HG03520 (cell line): ENCODE results near the gene ASMTL.
"Not testable (repeated sequence)": the region's sequence is repeated elsewhere in the genome, so short reads cannot be mapped to it uniquely, and the experiment has no call there.

Experiments
- ATAC-seq: cut with Tn5 transposase; IDR thresholded peaks from one replicate; pipeline ENCODE4 v1.9.1; 2021; ENCODE audit warnings: mild to moderate bottlenecking, moderate library complexity; ENCODE audit not compliant: unreplicated experiment

Gene ASMTL

GRCh38 chrX:1442016-1442665 is 10.6 kb downstream of the ASMTL start:
- ATAC-seq, result no peak

GRCh38 chrX:1440506-1440905 is 12.2 kb downstream of the ASMTL start:
- no peak for ATAC-seq

GRCh38 chrX:1435241-1435895 is 17.3 kb downstream of the ASMTL start:
- no peak for ATAC-seq

DNA sequence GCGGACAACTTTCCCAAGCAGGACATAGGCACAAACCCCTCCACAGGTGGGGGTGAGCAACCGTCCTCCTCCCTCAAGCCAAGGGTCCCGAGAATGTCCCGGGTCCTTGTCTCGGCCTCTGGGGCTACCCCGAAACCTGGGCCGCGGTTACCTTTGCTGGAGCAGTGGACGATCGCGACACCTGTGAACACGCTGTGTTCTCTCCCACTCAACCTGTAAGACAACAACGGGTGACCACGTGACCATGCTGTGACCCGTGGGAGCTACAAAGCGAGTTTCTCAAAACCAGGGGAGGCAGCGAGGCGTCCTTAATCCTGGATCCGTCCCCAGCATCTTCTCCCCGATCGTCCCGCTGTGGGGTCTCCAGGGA is 17.9 kb downstream of the ASMTL start:
- ATAC-seq, result no peak

GRCh38 chrX:1433646-1434357 is 18.9 kb downstream of the ASMTL start:
- ATAC-seq, result no peak

DNA sequence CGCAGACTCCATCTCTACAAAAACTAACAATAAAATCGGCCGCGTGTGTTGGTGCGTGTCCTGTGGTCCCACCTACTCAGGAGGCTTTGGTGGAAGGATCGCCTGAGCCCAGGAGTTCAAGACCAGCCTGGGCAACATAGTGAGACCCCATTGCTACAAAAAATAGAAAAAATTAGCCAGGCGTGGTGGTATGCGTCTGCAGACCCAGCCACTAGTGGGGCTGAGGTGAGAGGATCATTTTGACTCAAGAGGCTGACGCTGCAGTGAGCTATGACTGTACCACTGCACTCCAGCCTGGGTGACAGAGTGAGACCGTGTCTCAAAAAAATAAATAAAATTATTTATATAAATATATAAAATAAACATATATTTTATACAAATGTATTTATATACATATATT is 22.3 kb downstream of the ASMTL start:
- no peak for ATAC-seq

- no peak for ATAC-seq
Observed at GRCh38 chrX:1427756-1428155, 25.0 kb downstream of the ASMTL start.

DNA sequence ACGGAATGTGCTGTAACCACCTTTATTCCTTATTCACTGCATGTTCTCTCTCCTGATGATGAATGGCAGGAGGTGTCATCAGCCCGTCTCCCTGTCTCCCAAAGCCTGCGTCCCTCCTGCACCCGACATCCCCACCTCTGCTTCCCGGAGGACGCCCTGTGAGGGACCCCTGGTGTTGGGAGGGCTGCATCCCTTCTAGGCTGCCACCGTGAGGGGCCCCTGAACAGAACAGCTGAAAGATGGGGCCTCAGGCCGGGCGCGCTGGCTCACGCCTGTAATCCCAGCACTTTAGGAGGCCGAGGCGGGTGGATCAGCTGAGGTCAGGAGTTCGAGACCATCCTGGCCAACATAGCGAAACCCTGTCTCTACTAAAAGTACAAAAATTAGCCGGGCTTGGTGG is 26.4 kb downstream of the ASMTL start:
- not testable (repeated sequence) for ATAC-seq

DNA sequence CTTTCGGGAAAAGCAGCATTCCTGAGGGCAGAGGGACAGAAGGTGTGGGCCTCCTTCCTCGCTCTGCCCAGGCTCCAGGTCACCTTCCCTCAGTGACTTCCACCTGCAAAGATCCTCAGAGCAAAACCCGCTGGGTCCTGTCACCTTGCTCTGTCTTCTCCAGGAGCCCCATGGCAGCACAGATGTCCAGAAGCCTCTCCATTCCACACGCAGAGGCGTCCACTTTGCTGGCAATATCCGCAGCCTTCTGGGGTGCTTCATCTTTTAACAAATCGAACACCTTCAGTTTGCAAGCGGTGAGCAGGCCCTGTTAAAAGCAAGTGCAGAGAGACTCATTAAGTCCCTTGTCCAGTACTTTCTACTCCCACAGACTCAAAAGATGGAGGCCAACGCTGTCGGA is 27.3 kb downstream of the ASMTL start:
- no peak for ATAC-seq

DNA sequence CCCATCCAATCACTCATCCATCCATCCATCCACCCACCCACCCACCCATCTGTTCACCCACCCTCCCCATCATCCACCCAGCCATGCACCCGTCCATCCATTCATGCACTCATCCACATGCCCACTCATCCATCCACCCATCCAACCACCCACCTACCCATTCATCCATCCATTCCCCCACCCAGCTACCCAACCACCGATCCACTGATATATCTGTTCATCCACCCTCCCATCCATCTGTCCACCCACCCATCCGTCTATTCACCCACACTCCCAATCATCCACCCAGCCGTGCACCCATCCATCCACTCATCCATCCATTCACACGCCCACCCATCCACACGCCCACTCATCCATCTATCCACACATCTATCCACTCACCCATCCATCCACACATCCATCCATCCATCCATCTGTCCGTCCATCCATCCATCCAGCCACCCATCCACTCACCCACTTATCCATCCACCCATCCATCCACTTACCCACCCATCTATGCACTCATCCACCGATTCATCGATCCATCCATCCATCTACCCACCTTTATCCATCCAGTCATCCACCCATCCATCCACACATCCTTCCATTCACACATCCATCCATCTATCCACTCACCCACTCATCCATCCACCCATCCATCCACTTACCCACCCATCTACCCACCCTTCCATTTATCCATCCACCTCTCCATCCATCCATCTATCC is 28.4 kb downstream of the ASMTL start:
- no peak for ATAC-seq

- no peak for ATAC-seq
Observed at GRCh38 chrX:1423215-1423614, 29.5 kb downstream of the ASMTL start.

DNA sequence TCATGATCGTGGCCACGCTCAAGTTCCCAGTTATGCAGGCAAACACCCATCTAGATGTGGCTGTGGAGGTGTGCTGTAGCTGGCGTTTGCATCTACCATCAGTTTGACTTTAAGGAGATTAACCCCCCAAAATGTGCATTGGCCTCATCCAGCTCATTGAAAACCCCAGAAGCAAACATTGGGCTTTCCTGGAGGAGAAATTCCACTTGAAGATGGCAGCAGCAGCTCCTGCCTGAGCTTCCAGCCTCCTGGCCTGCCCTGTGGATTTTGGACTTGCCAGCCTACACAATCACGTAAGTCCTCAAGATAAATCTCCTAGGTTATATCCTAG is 30.6 kb downstream of the ASMTL start:
- ATAC-seq, result no peak

DNA sequence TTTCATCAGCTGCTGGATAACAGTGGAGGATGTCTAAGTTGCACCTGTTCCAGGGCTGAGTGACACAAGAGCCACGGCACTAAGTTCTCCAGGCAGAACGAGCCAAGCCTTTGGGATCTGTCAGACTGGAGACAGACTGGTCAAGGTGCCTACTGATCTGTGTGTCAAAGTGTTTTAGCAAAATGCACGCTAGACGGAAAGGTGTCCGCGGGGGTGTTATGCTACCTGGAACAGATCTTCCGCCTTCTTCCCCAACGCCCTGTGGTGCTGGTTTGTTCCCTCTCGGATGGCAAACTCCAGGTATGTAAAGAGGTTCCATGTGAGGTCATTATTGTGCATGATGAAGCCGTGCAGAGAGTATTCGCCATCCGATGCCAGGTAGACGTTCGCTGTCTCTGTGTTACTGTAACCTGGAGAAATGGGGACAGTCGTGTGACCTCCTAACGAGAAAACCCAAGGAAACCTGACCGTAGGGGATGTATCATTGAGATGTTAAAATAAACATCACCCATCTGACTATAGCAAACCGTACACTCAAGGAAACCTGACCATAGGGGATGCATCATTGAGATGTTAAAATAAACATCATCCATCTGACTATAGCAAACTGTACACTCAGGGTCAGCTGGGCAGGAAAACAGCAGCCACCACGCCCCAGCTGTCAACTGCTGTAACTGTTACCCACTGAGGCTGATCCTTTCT is 31.1 kb downstream of the ASMTL start:
- no peak for ATAC-seq

DNA sequence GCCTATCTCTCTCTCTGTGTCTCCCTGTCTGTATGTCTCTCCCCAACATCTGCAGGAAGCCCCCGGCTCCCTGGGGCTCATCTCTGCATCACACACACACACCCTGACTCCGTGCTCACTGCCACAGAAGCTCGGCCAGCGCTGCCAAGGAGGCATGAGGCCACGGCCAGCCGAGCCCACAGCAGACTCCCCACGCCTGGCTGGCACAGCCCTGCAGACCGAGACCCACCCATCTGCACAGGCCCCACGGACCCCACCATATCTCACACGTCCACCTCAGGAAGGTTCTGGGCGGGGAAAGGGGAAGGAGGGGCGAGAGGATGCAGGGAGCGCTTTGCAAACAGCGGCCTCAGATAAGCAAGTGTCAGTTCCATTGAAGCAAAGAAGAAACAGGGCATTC is 32.3 kb downstream of the ASMTL start:
- no peak for ATAC-seq

- ATAC-seq, result no peak
Observed at GRCh38 chrX:1419545-1420355, 33.0 kb downstream of the ASMTL start.

DNA sequence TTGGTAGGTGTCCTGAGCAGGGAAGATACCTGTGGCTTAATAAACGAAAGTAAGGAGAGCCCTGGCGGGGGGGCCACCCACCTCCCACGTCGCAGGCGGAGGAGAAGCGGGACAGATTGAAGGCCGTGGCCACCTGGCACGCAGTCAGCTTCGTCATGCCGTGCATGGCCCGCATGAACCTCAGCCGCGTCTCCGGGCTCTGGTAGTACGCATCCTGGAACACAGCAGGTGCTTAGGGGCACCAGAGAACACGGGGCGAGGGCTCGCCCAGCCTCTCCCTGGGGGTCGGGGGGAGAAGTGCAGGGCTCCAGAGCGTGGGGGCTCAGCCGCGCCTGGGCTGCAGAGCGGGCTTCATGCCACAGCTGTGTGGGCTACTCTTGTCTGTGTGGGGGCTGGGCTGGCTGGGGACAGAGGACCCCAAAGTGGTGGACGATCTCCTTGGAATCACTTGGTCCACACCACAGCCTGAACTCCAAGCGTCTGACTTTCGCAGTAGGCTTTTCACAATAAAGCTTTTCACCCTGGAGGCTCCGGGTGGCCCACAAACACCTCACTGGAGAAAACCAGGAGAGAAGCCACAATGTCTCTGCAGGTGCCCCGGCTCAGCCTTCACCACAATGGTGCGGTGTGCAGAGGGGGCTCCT is 33.7 kb downstream of the ASMTL start:
- no peak for ATAC-seq

DNA sequence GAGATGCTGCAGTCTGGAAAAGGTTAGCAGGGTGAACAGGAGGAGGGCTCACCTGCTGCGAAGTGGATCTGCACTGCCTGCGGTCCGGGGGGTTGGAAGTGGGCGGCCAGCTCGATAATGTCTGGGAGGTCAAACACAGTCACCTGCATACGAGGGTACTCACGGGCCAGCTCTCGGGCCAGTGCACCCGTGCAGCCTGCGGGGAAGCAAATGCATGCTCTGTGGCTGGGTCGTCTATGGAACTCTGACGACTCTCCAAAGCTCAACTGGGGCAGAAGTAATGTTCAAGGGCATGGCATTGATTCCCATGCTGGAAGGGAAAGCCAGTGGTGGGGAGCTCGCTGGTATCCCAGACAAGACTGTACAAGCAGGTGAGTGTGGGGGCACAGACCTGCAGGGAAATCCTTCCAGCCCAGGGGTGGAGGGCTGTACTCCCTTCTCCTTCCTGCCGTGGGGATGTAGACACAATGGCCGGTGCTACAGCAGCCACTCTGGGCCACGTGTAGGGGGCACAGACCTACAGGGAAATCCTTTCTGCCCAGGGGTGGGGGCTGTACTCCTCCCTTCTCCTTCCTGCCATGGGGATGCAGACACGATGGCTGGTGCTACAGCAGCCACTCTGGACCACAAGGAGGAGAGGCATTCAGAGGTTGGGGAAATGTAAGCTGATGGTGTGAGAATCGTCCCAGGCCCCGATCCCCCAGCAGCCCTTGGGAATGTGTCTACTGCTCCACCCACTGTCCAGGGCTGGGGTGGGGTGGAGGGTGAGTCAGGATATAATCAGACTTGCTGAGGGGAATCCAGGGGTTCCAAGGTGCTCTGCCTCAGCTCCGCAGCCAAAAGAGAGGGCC is 34.6 kb downstream of the ASMTL start:
- no peak for ATAC-seq

GRCh38 chrX:1416965-1417760 is 35.5 kb downstream of the ASMTL start:
- ATAC-seq, result no peak
